Upper lobe of left lung (tissue), 4 donors: ENCODE results near the gene CAPN11.

Experiments
- CTCF ChIP-seq, 6 experiments: fragments of 450-650 bp in 4 of 6; fragments of 200-600 bp in 2 of 6; sonication (generic) in 2 of 6; IDR thresholded peaks; one replicate each; pipeline ENCODE4 v1.5.1; 2016 to 2019; ENCODE audit warnings: antibody characterized with exemption in 6 of 6
- EP300 ChIP-seq, 4 donors: sonication (generic); formaldehyde crosslinking; IDR thresholded peaks; one replicate each; pipeline ENCODE4 v1.5.1; 2017; ENCODE audit warnings: antibody characterized with exemption in 4 of 4, control low read depth in 2 of 4
- POLR2A ChIP-seq, 4 donors: fragments of 450-650 bp; IDR thresholded peaks; one replicate each; pipeline ENCODE4 v1.5.1; 2016 to 2017; ENCODE audit warnings: antibody characterized with exemption in 4 of 4, mild to moderate bottlenecking in 2 of 4
- POLR2AphosphoS5 ChIP-seq, 2 donors: sonication (generic); formaldehyde crosslinking; IDR thresholded peaks; one replicate each; pipeline ENCODE4 v1.5.1; 2017; ENCODE audit warnings: antibody characterized with exemption in 2 of 2

DNA sequence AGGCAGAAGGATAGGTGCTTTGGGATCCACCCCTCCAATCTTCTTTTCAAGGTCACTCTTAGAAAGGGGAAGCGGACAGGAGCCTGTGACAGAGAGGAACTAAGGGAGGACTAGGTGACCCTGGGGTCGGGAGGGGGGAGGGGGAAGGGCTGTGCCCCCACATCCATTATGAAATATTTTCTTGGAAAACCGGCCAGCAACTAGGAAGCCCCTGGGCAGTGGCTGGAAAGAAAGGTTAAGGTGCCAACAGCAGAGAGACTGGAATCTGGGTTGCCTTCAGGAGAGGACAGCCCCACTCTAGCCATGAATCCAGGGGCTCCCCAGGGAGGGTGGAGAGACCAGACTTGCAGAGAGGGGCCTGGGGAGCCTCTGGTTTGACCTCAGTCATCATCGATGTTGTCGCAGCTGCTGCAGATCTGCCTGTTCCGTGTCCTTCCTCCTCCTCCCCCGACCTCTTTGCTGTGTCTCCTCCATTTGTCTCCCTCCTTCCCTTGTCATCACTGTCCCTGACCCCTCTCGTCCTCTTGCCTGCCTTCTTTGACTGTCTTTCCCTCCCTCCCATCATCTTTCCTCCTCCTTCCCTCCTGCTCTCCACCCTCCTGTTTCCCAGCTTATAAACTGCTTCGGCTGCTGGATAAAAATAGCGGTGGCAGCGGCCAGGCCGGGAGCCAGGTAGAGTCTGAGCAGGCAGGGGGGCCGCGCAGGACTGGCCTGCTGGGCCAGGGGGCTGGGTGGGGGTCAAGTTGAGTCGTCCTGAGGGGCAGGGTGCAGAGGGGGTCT, 67.9 kb downstream of the CAPN11 start:
- TF ChIP-seq POLR2AphosphoS5 (IDR thresholded peaks at IDR 0.05) = no peak
- TF ChIP-seq CTCF (IDR thresholded peaks at IDR 0.05) = no peak
- TF ChIP-seq EP300 (IDR thresholded peaks at IDR 0.05) = no peak
- TF ChIP-seq POLR2A (IDR thresholded peaks at IDR 0.05) = no peak
